ENCODE data around the gene CAND1. TPM values are rescaled to one million over a fixed set of nuclear protein-coding genes. Genes with fewer than 3 reads are reported as not detected.
"Not testable (repeated sequence)": the region's sequence is repeated elsewhere in the genome, so short reads cannot be mapped to it uniquely, and the experiment has no call there.

CAND1 gene
- total and polyA plus RNA-seq, 2 donors (not counting 1 experiment from before 2014, with no cell fraction given), result 14.8 to 108 TPM

GRCh38 chr12:67339530-67339929 lies 70.4 kb downstream of the CAND1 start:
- TF ChIP-seq CTCF (IDR thresholded peaks at IDR 0.05), result no peak
- TF ChIP-seq EZH2 (IDR thresholded peaks at IDR 0.05; ENCODE audit: borderline replicate concordance, insufficient read depth, low read depth, low read length, poor library complexity, severe bottlenecking), result no peak
- ATAC-seq (ENCODE audit: low read depth) (no peak), DNase-seq (no peak)
- H3K4me1 Mint-ChIP-seq, result no peaks in the 10 kb centered on the region
- ChIA-PET CTCF (no interaction called here), POLR2A (no interaction called here)
- Histone ChIP-seq H3K9ac (ENCODE audit: low read length) (no peak overlapping the region), H3K79me2 (ENCODE audit: control insufficient read depth, insufficient read depth, low read length) (no peaks in the 10 kb centered on the region), H3K27ac (ENCODE audit: low read length in 2 of 2) (no peak overlapping the region), H3K27me3 (replicated peaks in 1 of 4; ENCODE audit: control extremely low read depth in 1 of 4, control insufficient read depth in 3 of 4, insufficient read depth in 4 of 4, low read length in 3 of 4) (no peaks in the 10 kb centered on the region), H3K4me3 (ENCODE audit: control extremely low read depth in 1 of 5, extremely low read depth in 1 of 5, insufficient read depth in 1 of 5, low read depth in 2 of 5, low read length in 4 of 5) (no peak overlapping the region), H3K9me3 (ENCODE audit: control extremely low read depth in 1 of 3, control insufficient read depth in 2 of 3, insufficient read depth in 1 of 3, low read length in 2 of 3) (peaks cover 4 to 13% (median 8%) of the 10 kb centered on the region in 3 donors), H4K20me1 (ENCODE audit: control insufficient read depth, insufficient read depth, low read length, poor library complexity, severe bottlenecking) (no peaks in the 10 kb centered on the region), H3K36me3 (replicated peaks in 1 of 2; ENCODE audit: control extremely low read depth in 1 of 2, control insufficient read depth in 1 of 2, extremely low read depth in 1 of 2, insufficient read depth in 2 of 2, low read length in 1 of 2) (no peaks in the 10 kb centered on the region), H2AFZ (ENCODE audit: insufficient read depth, low read depth, low read length, poor library complexity, severe bottlenecking) (no peak overlapping the region), H3K4me1 (ENCODE audit: control insufficient read depth in 2 of 2, insufficient read depth in 2 of 2, low read length in 2 of 2) (no peaks in the 10 kb centered on the region), H3K4me2 (replicated peaks; ENCODE audit: low read depth, low read length, poor library complexity, severe bottlenecking) (no peak overlapping the region)
- H3K9me3 Mint-ChIP-seq (ENCODE audit: insufficient read depth), result peaks cover 23% of the 10 kb centered on the region
- 100% methylated on average over 1 of the region's 1 CpG for WGBS (ENCODE audit: insufficient coverage)
- no peak overlapping the region for H3K27ac Mint-ChIP-seq
- no peaks in the 10 kb centered on the region for H3K27me3 Mint-ChIP-seq
- intact Hi-C loops (cut with micrococcal nuclease), result no loop called here
- no peak overlapping the region for H3K4me3 Mint-ChIP-seq

GRCh38 chr12:67341086-67341485 lies 71.9 kb downstream of the CAND1 start:
- ATAC-seq (ENCODE audit: low read depth); H3K27ac Mint-ChIP-seq; H3K4me3 Mint-ChIP-seq: not testable (repeated sequence)

More at GRCh38 chr12:67341086-67341485, 71.9 kb downstream of the CAND1 start:
- H3K4me1 ChIP-seq (ENCODE audit: control insufficient read depth in 2 of 2, insufficient read depth in 2 of 2, low read length in 2 of 2); H3K27me3 Mint-ChIP-seq; H3K4me2 ChIP-seq (replicated peaks; ENCODE audit: low read depth, low read length, poor library complexity, severe bottlenecking); POLR2A ChIA-PET; intact Hi-C loops (cut with micrococcal nuclease); CTCF ChIA-PET; H3K27ac ChIP-seq (ENCODE audit: low read length in 2 of 2); H3K4me1 Mint-ChIP-seq; DNase-seq; H3K4me3 ChIP-seq (ENCODE audit: control extremely low read depth in 1 of 5, extremely low read depth in 1 of 5, insufficient read depth in 1 of 5, low read depth in 2 of 5, low read length in 4 of 5); H3K9ac ChIP-seq (ENCODE audit: low read length); H3K27me3 ChIP-seq (replicated peaks in 1 of 4; ENCODE audit: control extremely low read depth in 1 of 4, control insufficient read depth in 3 of 4, insufficient read depth in 4 of 4, low read length in 3 of 4); H2AFZ ChIP-seq (ENCODE audit: insufficient read depth, low read depth, low read length, poor library complexity, severe bottlenecking); H3K36me3 ChIP-seq (replicated peaks in 1 of 2; ENCODE audit: control extremely low read depth in 1 of 2, control insufficient read depth in 1 of 2, extremely low read depth in 1 of 2, insufficient read depth in 2 of 2, low read length in 1 of 2); H4K20me1 ChIP-seq (ENCODE audit: control insufficient read depth, insufficient read depth, low read length, poor library complexity, severe bottlenecking); H3K79me2 ChIP-seq (ENCODE audit: control insufficient read depth, insufficient read depth, low read length): not testable (repeated sequence)
- WGBS (ENCODE audit: insufficient coverage), result 100% methylated on average over 9 of the region's 14 CpGs
- peaks cover 4 to 17% (median 4%) of the 10 kb centered on the region in 3 donors for H3K9me3 ChIP-seq (ENCODE audit: control extremely low read depth in 1 of 3, control insufficient read depth in 2 of 3, insufficient read depth in 1 of 3, low read length in 2 of 3)
- peaks cover 21% of the 10 kb centered on the region for H3K9me3 Mint-ChIP-seq (ENCODE audit: insufficient read depth)
